ENCODE results near the gene ITGB1.

ITGB1 gene

GRCh38 chr10:32888161-32888927 lies 69.7 kb downstream of the ITGB1 start:
- DNase-seq (ENCODE audit: low read depth), result no peak

GRCh38 chr10:32887481-32887880 lies 70.5 kb downstream of the ITGB1 start:
- DNase-seq (ENCODE audit: low read depth), result no peak

- no peak for DNase-seq (ENCODE audit: low read depth)
Observed at GRCh38 chr10:32882076-32882475, 76.0 kb downstream of the ITGB1 start.

- no peak for DNase-seq (ENCODE audit: low read depth)
Observed at GRCh38 chr10:32878646-32879045, 79.4 kb downstream of the ITGB1 start.

- DNase-seq (ENCODE audit: low read depth), result no peak
Observed at GRCh38 chr10:32877915-32878314, 80.1 kb downstream of the ITGB1 start.

- DNase-seq (ENCODE audit: low read depth), result no peak
Observed at GRCh38 chr10:32865170-32865569, 92.9 kb downstream of the ITGB1 start.

- no peak for DNase-seq (ENCODE audit: low read depth)
Observed at GRCh38 chr10:32854435-32854834, 103.6 kb downstream of the ITGB1 start.

- DNase-seq (ENCODE audit: low read depth), result no peak
Observed at GRCh38 chr10:32851301-32851700, 106.7 kb downstream of the ITGB1 start.

Data from HS-27A (cell line).